Measurements from ENCODE around the gene SLC15A1.
"Not testable (repeated sequence)": the region's sequence is repeated elsewhere in the genome, so short reads cannot be mapped to it uniquely, and the experiment has no call there.

Gene SLC15A1

GRCh38 chr13:98771838-98772611, 19.6 kb upstream of the SLC15A1 start:
- WGBS (ENCODE audit: insufficient coverage, insufficient read length) = no CpG with 5 or more reads among the region's 16 CpGs
- no peaks in the 10 kb centered on the region for H3K9me3 ChIP-seq (ENCODE audit: control insufficient read depth, insufficient read depth, low read length)
- no peak overlapping the region for H3K27ac ChIP-seq (ENCODE audit: low read length)
- no peaks in the 10 kb centered on the region for H3K27me3 ChIP-seq (ENCODE audit: control insufficient read depth, insufficient read depth, low read length)
- no peaks in the 10 kb centered on the region for H3K36me3 ChIP-seq (ENCODE audit: control insufficient read depth, insufficient read depth, low read length)
- no peaks in the 10 kb centered on the region for H3K4me1 ChIP-seq (ENCODE audit: control insufficient read depth, insufficient read depth, low read length)
- DNase-seq (ENCODE audit: low read depth, low spot score) = no peak
- H3K4me3 ChIP-seq (ENCODE audit: low read length) = no peak overlapping the region

- DNase-seq (ENCODE audit: low read depth, low spot score) = no peak
- WGBS (ENCODE audit: insufficient coverage, insufficient read length) = no CpG with 5 or more reads among the region's 7 CpGs
- H3K36me3 ChIP-seq (ENCODE audit: control insufficient read depth, insufficient read depth, low read length) = no peaks in the 10 kb centered on the region
- H3K9me3 ChIP-seq (ENCODE audit: control insufficient read depth, insufficient read depth, low read length) = no peaks in the 10 kb centered on the region
- H3K4me1 ChIP-seq (ENCODE audit: control insufficient read depth, insufficient read depth, low read length) = no peaks in the 10 kb centered on the region
- no peak overlapping the region for H3K4me3 ChIP-seq (ENCODE audit: low read length)
- H3K27ac ChIP-seq (ENCODE audit: low read length) = no peak overlapping the region
- no peaks in the 10 kb centered on the region for H3K27me3 ChIP-seq (ENCODE audit: control insufficient read depth, insufficient read depth, low read length)
Observed at GRCh38 chr13:98769736-98770135, 17.3 kb upstream of the SLC15A1 start.

GRCh38 chr13:98768522-98768921, 16.1 kb upstream of the SLC15A1 start:
- Histone ChIP-seq H3K36me3 (ENCODE audit: control insufficient read depth, insufficient read depth, low read length) (no peaks in the 10 kb centered on the region), H3K4me1 (ENCODE audit: control insufficient read depth, insufficient read depth, low read length) (no peaks in the 10 kb centered on the region), H3K27ac (ENCODE audit: low read length) (no peak overlapping the region), H3K27me3 (ENCODE audit: control insufficient read depth, insufficient read depth, low read length) (no peaks in the 10 kb centered on the region), H3K4me3 (ENCODE audit: low read length) (no peak overlapping the region), H3K9me3 (ENCODE audit: control insufficient read depth, insufficient read depth, low read length) (no peaks in the 10 kb centered on the region)
- WGBS (ENCODE audit: insufficient coverage, insufficient read length) = no CpG with 5 or more reads among the region's 4 CpGs
- DNase-seq (ENCODE audit: low read depth, low spot score) = no peak

GRCh38 chr13:98766697-98767096, 14.2 kb upstream of the SLC15A1 start:
- WGBS (ENCODE audit: insufficient coverage, insufficient read length) = no CpG with 5 or more reads among the region's 11 CpGs
- Histone ChIP-seq H3K4me3 (ENCODE audit: low read length) (no peak overlapping the region), H3K27ac (ENCODE audit: low read length) (no peak overlapping the region)

GRCh38 chr13:98765996-98766519, 13.6 kb upstream of the SLC15A1 start:
- H3K4me1 ChIP-seq (ENCODE audit: control insufficient read depth, insufficient read depth, low read length) = no peaks in the 10 kb centered on the region
- no peak overlapping the region for H3K4me3 ChIP-seq (ENCODE audit: low read length)
- DNase-seq (ENCODE audit: low read depth, low spot score) = no peak
- H3K27ac ChIP-seq (ENCODE audit: low read length) = no peak overlapping the region
- no peaks in the 10 kb centered on the region for H3K27me3 ChIP-seq (ENCODE audit: control insufficient read depth, insufficient read depth, low read length)
- H3K9me3 ChIP-seq (ENCODE audit: control insufficient read depth, insufficient read depth, low read length) = no peaks in the 10 kb centered on the region
- H3K36me3 ChIP-seq (ENCODE audit: control insufficient read depth, insufficient read depth, low read length) = no peaks in the 10 kb centered on the region
- WGBS (ENCODE audit: insufficient coverage, insufficient read length) = no CpG with 5 or more reads among the region's 8 CpGs

More at GRCh38 chr13:98766697-98767096, 14.2 kb upstream of the SLC15A1 start:
- Histone ChIP-seq H3K27me3 (ENCODE audit: control insufficient read depth, insufficient read depth, low read length) (no peaks in the 10 kb centered on the region), H3K4me1 (ENCODE audit: control insufficient read depth, insufficient read depth, low read length) (no peaks in the 10 kb centered on the region), H3K9me3 (ENCODE audit: control insufficient read depth, insufficient read depth, low read length) (no peaks in the 10 kb centered on the region), H3K36me3 (ENCODE audit: control insufficient read depth, insufficient read depth, low read length) (no peaks in the 10 kb centered on the region)
- no peak for DNase-seq (ENCODE audit: low read depth, low spot score)

- Histone ChIP-seq H3K4me1 (ENCODE audit: control insufficient read depth, insufficient read depth, low read length) (no peaks in the 10 kb centered on the region), H3K27ac (ENCODE audit: low read length) (no peak overlapping the region), H3K27me3 (ENCODE audit: control insufficient read depth, insufficient read depth, low read length) (no peaks in the 10 kb centered on the region), H3K36me3 (ENCODE audit: control insufficient read depth, insufficient read depth, low read length) (no peaks in the 10 kb centered on the region), H3K4me3 (ENCODE audit: low read length) (no peak overlapping the region), H3K9me3 (ENCODE audit: control insufficient read depth, insufficient read depth, low read length) (no peaks in the 10 kb centered on the region)
- no peak for DNase-seq (ENCODE audit: low read depth, low spot score)
- no CpG with 5 or more reads among the region's 15 CpGs for WGBS (ENCODE audit: insufficient coverage, insufficient read length)
Observed at GRCh38 chr13:98761986-98762616, 9.6 kb upstream of the SLC15A1 start.

GRCh38 chr13:98761126-98761985, 8.9 kb upstream of the SLC15A1 start:
- H3K9me3 ChIP-seq (ENCODE audit: control insufficient read depth, insufficient read depth, low read length) = no peaks in the 10 kb centered on the region
- no peak for DNase-seq (ENCODE audit: low read depth, low spot score)
- no peak overlapping the region for H3K27ac ChIP-seq (ENCODE audit: low read length)
- H3K36me3 ChIP-seq (ENCODE audit: control insufficient read depth, insufficient read depth, low read length) = no peaks in the 10 kb centered on the region
- H3K27me3 ChIP-seq (ENCODE audit: control insufficient read depth, insufficient read depth, low read length) = no peaks in the 10 kb centered on the region
- no CpG with 5 or more reads among the region's 15 CpGs for WGBS (ENCODE audit: insufficient coverage, insufficient read length)
- no peak overlapping the region for H3K4me3 ChIP-seq (ENCODE audit: low read length)
- no peaks in the 10 kb centered on the region for H3K4me1 ChIP-seq (ENCODE audit: control insufficient read depth, insufficient read depth, low read length)

GRCh38 chr13:98755729-98756128, 3.3 kb upstream of the SLC15A1 start:
- H3K36me3 ChIP-seq (ENCODE audit: control insufficient read depth, insufficient read depth, low read length) = no peaks in the 10 kb centered on the region
- H3K4me3 ChIP-seq (ENCODE audit: low read length) = no peak overlapping the region
- WGBS (ENCODE audit: insufficient coverage, insufficient read length) = no CpG with 5 or more reads among the region's 9 CpGs
- H3K27ac ChIP-seq (ENCODE audit: low read length) = no peak overlapping the region
- no peaks in the 10 kb centered on the region for H3K9me3 ChIP-seq (ENCODE audit: control insufficient read depth, insufficient read depth, low read length)
- H3K4me1 ChIP-seq (ENCODE audit: control insufficient read depth, insufficient read depth, low read length) = peaks cover 6% of the 10 kb centered on the region
- peaks cover 3% of the 10 kb centered on the region; the same call in 1 of the 2 replicates for H3K27me3 ChIP-seq (ENCODE audit: control insufficient read depth, insufficient read depth, low read length)
- no peak for DNase-seq (ENCODE audit: low read depth, low spot score)

GRCh38 chr13:98755116-98755515, 2.6 kb upstream of the SLC15A1 start:
- H3K4me1 ChIP-seq (ENCODE audit: control insufficient read depth, insufficient read depth, low read length) = peaks cover 6% of the 10 kb centered on the region
- WGBS (ENCODE audit: insufficient coverage, insufficient read length) = no CpG with 5 or more reads among the region's 2 CpGs

GRCh38 chr13:98754468-98754867, 2.0 kb upstream of the SLC15A1 start:
- not testable (repeated sequence) for H3K27me3 ChIP-seq (ENCODE audit: control insufficient read depth, insufficient read depth, low read length); DNase-seq (ENCODE audit: low read depth, low spot score); H3K4me3 ChIP-seq (ENCODE audit: low read length); H3K9me3 ChIP-seq (ENCODE audit: control insufficient read depth, insufficient read depth, low read length); H3K27ac ChIP-seq (ENCODE audit: low read length); H3K4me1 ChIP-seq (ENCODE audit: control insufficient read depth, insufficient read depth, low read length); H3K36me3 ChIP-seq (ENCODE audit: control insufficient read depth, insufficient read depth, low read length)
- WGBS (ENCODE audit: insufficient coverage, insufficient read length) = no CpG with 5 or more reads among the region's 4 CpGs

More at GRCh38 chr13:98755116-98755515, 2.6 kb upstream of the SLC15A1 start:
- Histone ChIP-seq H3K4me3 (ENCODE audit: low read length) (no peak overlapping the region), H3K9me3 (ENCODE audit: control insufficient read depth, insufficient read depth, low read length) (no peaks in the 10 kb centered on the region), H3K27ac (ENCODE audit: low read length) (no peak overlapping the region), H3K27me3 (ENCODE audit: control insufficient read depth, insufficient read depth, low read length) (peaks cover 3% of the 10 kb centered on the region; the same call in 1 of the 2 replicates), H3K36me3 (ENCODE audit: control insufficient read depth, insufficient read depth, low read length) (no peaks in the 10 kb centered on the region)
- no peak for DNase-seq (ENCODE audit: low read depth, low spot score)

Data from iPS DF 6.9 (cell line).